Activated T-helper 1 cell treated with anti-CD3 and anti-CD28 coated beads, Interleukin-2, amount 50 U/mL, for 16 hours (primary cell): ENCODE results near the gene HLA-DMA.
A peak's percentile ranks its signal among the peaks of the same experiment; 100 is the strongest.

Experiments
- DNase-seq, 2 donors: peaks; one replicate each; pipeline ENCODE4 v3.0.0-alpha.2; 2020; ENCODE audit warnings: low read depth in 1 of 2, low spot score in 1 of 2

HLA-DMA gene

GRCh38 chr6:32933661-32934085, 19.2 kb downstream of the HLA-DMA start:
- DNase-seq: peak; percentile 59 to 64

GRCh38 chr6:32932132-32932868, 20.6 kb downstream of the HLA-DMA start:
- DNase-seq: no peak

GRCh38 chr6:32931211-32931610, 21.7 kb downstream of the HLA-DMA start:
- DNase-seq: no peak

- DNase-seq: no peak
These were observed 30.8 kb downstream of the HLA-DMA start for GRCh38 chr6:32922083-32922482.

- DNase-seq: no peak
These were observed 32.2 kb downstream of the HLA-DMA start for GRCh38 chr6:32920715-32921114.

GRCh38 chr6:32912951-32913350, 39.9 kb downstream of the HLA-DMA start:
- DNase-seq: no peak

- DNase-seq: no peak
These were observed 44.0 kb downstream of the HLA-DMA start for GRCh38 chr6:32908897-32909296.

- no peak for DNase-seq
These were observed 46.4 kb downstream of the HLA-DMA start for GRCh38 chr6:32906539-32906938.

- DNase-seq: no peak
These were observed 47.8 kb downstream of the HLA-DMA start for GRCh38 chr6:32905078-32905477.

- DNase-seq: no peak
These were observed 48.9 kb downstream of the HLA-DMA start for GRCh38 chr6:32903952-32904351.
